ENCODE data around the gene MIA2. TPM values are rescaled to one million over a fixed set of nuclear protein-coding genes. Genes with fewer than 3 reads are reported as not detected.
"Not testable (repeated sequence)": the region's sequence is repeated elsewhere in the genome, so short reads cannot be mapped to it uniquely, and the experiment has no call there.

MIA2 gene
- total and polyA plus RNA-seq, 9 of the 15 experiments (the other 6 are each of a cell fraction or from before 2014, with no cell fraction given), result 6.0 to 21.8 (median 12.8) TPM

- TF ChIP-seq ZNF766 (CRISPR knock-in tag; conservative IDR thresholded peaks at IDR 0.05) (no peak), ZNF280B (CRISPR knock-in tag; IDR thresholded peaks at IDR 0.05) (no peak), ZNF740 (CRISPR knock-in tag; IDR thresholded peaks at IDR 0.05) (no peak), ZNF740 (tag; IDR thresholded peaks at IDR 0.05) (no peak), NFE2L1 (tag; IDR thresholded peaks at IDR 0.05; ENCODE audit: borderline replicate concordance, low read depth) (no peak), MEIS2 (IDR thresholded peaks at IDR 0.05; ENCODE audit: partially characterized antibody) (no peak), PHF20 (IDR thresholded peaks at IDR 0.05; ENCODE audit: partially characterized antibody) (no peak), THAP7 (CRISPR knock-in tag; IDR thresholded peaks at IDR 0.05) (no peak)
Observed at GRCh38 chr14:39232554-39233415, 930 bp upstream of the MIA2 start (continued).

GRCh38 chr14:39234986-39235385 is 1.3 kb downstream of the MIA2 start:
- H3K27me3 ChIP-seq (ENCODE audit: control insufficient read depth in 2 of 2, insufficient read depth in 2 of 2, low read length in 2 of 2); ATAC-seq; H3K9me1 ChIP-seq (ENCODE audit: control insufficient read depth, insufficient read depth, low read length); CTCF ChIA-PET (ENCODE audit: low intra/inter-chr PET ratio); intact Hi-C loops (cut with micrococcal nuclease); FAIRE-seq; H3K4me1 ChIP-seq (replicated peaks in 1 of 2; ENCODE audit: control insufficient read depth in 2 of 2, insufficient read depth in 2 of 2, low read length in 2 of 2); in situ Hi-C loops (cut with MboI); H3K79me2 ChIP-seq (ENCODE audit: control insufficient read depth, insufficient read depth, low read length); H4K20me1 ChIP-seq (replicated peaks; ENCODE audit: control insufficient read depth, insufficient read depth, low read length); H3K27ac ChIP-seq (ENCODE audit: extremely low read depth, low read depth, low read length); BruUV-seq (replicated peaks); DNase-seq (ENCODE audit: extremely low read depth in 1 of 4, low spot score in 3 of 4); H3K4me2 ChIP-seq (ENCODE audit: insufficient read depth, low read length); H2AFZ ChIP-seq (ENCODE audit: low read depth, low read length); H3K9me3 ChIP-seq (replicated peaks; ENCODE audit: control insufficient read depth, insufficient read depth, low read depth, low read length); H3K36me3 ChIP-seq (ENCODE audit: control insufficient read depth, insufficient read depth, low read length); H3K4me3 ChIP-seq; POLR2A ChIA-PET; H3K9ac ChIP-seq (ENCODE audit: insufficient read depth in 1 of 2, low read depth in 2 of 2, low read length in 2 of 2): not testable (repeated sequence)
- WGBS (ENCODE audit: insufficient coverage, low coverage, missing lambda C conversion rate), result 93% methylated on average over 2 of the region's 5 CpGs

- H3K9me1 ChIP-seq (ENCODE audit: control insufficient read depth, insufficient read depth, low read length); H3K4me3 ChIP-seq; H3K4me1 ChIP-seq (replicated peaks in 1 of 2; ENCODE audit: control insufficient read depth in 2 of 2, insufficient read depth in 2 of 2, low read length in 2 of 2); CTCF ChIA-PET (ENCODE audit: low intra/inter-chr PET ratio); H3K79me2 ChIP-seq (ENCODE audit: control insufficient read depth, insufficient read depth, low read length); in situ Hi-C loops (cut with MboI); H4K20me1 ChIP-seq (replicated peaks; ENCODE audit: control insufficient read depth, insufficient read depth, low read length); H3K9me3 ChIP-seq (replicated peaks; ENCODE audit: control insufficient read depth, insufficient read depth, low read depth, low read length); H3K9ac ChIP-seq (ENCODE audit: insufficient read depth in 1 of 2, low read depth in 2 of 2, low read length in 2 of 2); intact Hi-C loops (cut with micrococcal nuclease); H3K27ac ChIP-seq (ENCODE audit: extremely low read depth, low read depth, low read length); DNase-seq (ENCODE audit: extremely low read depth in 1 of 4, low spot score in 3 of 4); ATAC-seq; H3K4me2 ChIP-seq (ENCODE audit: insufficient read depth, low read length); H3K36me3 ChIP-seq (ENCODE audit: control insufficient read depth, insufficient read depth, low read length); BruUV-seq (replicated peaks); POLR2A ChIA-PET; FAIRE-seq; H2AFZ ChIP-seq (ENCODE audit: low read depth, low read length); H3K27me3 ChIP-seq (ENCODE audit: control insufficient read depth in 2 of 2, insufficient read depth in 2 of 2, low read length in 2 of 2): not testable (repeated sequence)
Observed at GRCh38 chr14:39235466-39235865, 1.8 kb downstream of the MIA2 start.
